ENCODE data around the gene BTRC.

DNA sequence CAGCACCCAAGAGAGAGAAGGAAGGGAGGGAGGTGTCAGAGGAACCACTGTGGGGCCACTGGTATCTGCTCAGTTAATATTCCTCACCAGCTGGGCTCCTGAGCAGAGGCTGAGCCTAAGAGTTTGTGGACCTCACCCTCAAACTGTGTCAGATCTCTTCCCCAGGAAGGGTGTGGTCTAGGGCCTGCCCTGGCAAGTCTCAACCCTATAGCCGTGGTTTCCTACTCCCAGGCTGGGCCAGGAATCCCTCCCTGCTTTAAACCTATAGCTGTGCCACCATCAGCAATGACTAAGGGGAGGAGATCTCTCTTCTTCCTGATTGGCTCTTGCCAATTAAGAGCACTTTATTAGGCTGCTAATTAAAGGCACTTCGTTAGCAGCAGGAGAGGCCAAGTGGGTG is 204.2 kb downstream of the BTRC start:
- TF ChIP-seq ARNTL (CRISPR knock-in tag; IDR thresholded peaks at IDR 0.05; ENCODE audit: borderline replicate concordance, low read depth) (no peak), CSDC2 (CRISPR knock-in tag; IDR thresholded peaks at IDR 0.05) (no peak), PATZ1 (CRISPR knock-in tag; IDR thresholded peaks at IDR 0.05; ENCODE audit: borderline replicate concordance) (no peak), GLIS3 (CRISPR knock-in tag; IDR thresholded peaks at IDR 0.05) (no peak), ESRRG (CRISPR knock-in tag; IDR thresholded peaks at IDR 0.05) (no peak), ZNF8 (CRISPR knock-in tag; IDR thresholded peaks at IDR 0.05) (no peak), CREB5 (CRISPR knock-in tag; IDR thresholded peaks at IDR 0.05; ENCODE audit: low read depth) (no peak), RARB (CRISPR knock-in tag; IDR thresholded peaks at IDR 0.05) (no peak), ZFP30 (CRISPR knock-in tag; IDR thresholded peaks at IDR 0.05) (no peak), PPARA (CRISPR knock-in tag; IDR thresholded peaks at IDR 0.05; ENCODE audit: borderline replicate concordance) (no peak), SNAI2 (CRISPR knock-in tag; IDR thresholded peaks at IDR 0.05) (no peak), TCF4 (CRISPR knock-in tag; IDR thresholded peaks at IDR 0.05; ENCODE audit: borderline replicate concordance) (no peak), BACH2 (CRISPR knock-in tag; IDR thresholded peaks at IDR 0.05; ENCODE audit: borderline replicate concordance) (no peak)
